Posterior cingulate gyrus (tissue), 11 donors: ENCODE data around the gene FMO5.
A peak's percentile ranks its signal among the peaks of the same experiment; 100 is the strongest.
"Not testable (repeated sequence)": the region's sequence is repeated elsewhere in the genome, so short reads cannot be mapped to it uniquely, and the experiment has no call there.

Experiments
- DNase-seq, 10 donors: peaks; one replicate each; pipeline versions ENCODE4 v3.0.0 to v3.0.0-alpha.2; 2020 to 2021; ENCODE audit warnings: mixed read lengths in 3 of 10
- intact Hi-C: fragments of 100-400 bp; cut with DNase I; formaldehyde crosslinking; loops from one replicate; pipeline ENCODE4 v1.15.1; 2023

FMO5 gene

GRCh38 chr1:147210987-147211386 lies 14.2 kb downstream of the FMO5 start:
- intact Hi-C loops, result no loop called here
- DNase-seq, result no peak

DNA sequence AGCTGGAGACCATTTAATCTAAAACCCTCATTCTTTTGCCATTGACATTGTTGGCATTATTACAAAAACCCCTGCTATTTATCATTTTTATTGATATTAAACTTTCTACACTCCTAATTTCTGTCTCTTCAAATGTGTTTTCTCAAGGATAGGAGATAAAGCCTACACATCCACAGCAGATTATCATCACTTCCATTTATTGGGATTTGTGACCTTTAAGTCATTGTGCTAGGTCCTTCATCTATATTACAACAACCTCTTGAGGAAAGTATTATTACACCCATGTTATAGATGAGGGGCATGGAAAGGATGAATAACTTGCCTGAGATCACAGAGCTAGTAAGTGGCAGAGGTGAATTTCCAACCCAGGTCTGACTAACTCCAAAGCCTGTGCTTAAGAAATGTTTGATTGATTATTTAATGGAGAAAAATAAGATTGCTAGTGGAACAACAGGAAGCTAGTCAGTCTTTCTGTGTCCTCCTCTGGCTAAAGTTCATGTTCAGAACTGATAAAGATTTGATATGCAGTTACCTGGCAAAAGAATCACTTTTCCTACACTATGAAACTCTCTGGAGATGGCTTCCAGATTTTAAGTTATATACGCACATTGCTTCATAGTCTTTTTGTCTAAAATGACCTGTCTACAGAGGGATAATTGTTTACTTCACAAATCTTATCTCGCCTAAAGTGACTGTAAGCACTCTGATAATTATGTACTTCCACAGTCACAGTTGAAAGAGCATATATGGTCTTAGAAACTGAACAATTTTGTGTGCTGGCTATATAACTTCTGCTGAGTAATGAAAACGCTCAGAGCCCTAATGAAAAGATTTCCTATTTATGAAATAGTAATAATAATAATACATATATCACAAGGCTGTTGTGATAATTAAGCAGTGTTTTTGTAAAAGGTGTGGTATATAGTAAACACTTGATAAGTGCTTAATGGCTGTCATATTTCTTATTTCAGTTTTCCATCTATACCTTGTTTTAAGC lies 15.0 kb downstream of the FMO5 start:
- intact Hi-C loops, result no loop called here
- DNase-seq, result no peak

DNA sequence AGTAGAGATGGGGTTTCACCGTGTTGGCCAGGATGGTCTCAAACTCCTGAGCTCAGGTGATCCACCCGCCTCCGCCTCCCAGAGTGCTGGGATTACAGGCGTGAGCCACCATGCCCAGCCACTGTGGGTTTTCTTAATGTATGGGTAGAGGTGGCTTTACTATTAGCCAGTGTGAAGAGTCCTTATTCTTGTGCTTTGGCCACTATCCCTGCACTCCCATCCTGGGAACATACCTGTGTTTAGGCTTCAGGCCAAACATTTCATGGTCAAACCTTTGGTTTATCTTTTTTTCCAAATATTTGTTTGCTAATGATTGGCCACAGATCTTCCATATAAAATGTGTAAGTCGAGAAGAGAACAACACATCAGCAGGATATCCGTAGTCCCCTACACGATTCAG lies 16.5 kb downstream of the FMO5 start:
- intact Hi-C loops, result no loop called here

GRCh38 chr1:147207192-147207591 lies 17.9 kb downstream of the FMO5 start:
- no peak for DNase-seq
- intact Hi-C loops, result no loop called here

More for the DNA sequence above, 16.5 kb downstream of the FMO5 start:
- DNase-seq, result no peak

GRCh38 chr1:147204080-147204479 lies 21.1 kb downstream of the FMO5 start:
- no peak for DNase-seq
- intact Hi-C loops, result no loop called here

- no peak for DNase-seq
- intact Hi-C loops, result no loop called here
Observed at GRCh38 chr1:147202576-147202975, 22.6 kb downstream of the FMO5 start.

DNA sequence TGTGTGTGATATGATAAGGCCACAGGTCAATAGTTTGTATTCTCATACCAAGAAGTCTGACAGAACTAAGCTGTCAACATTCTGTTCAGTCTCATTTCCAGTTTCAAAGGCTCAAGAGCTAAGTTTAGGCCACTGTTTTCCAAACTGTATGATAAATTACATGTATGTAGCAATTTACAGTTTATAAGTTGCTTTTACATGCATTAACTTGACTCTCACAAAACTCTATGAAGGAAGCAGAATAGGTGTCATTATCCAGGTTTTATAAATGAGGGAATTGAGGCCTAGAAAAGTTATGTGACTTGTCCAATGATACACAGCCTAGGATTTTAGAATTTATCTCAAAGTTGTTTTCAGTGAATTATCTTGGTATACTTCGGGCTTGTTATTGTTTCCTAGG lies 23.4 kb downstream of the FMO5 start:
- DNase-seq, result no peak

DNA sequence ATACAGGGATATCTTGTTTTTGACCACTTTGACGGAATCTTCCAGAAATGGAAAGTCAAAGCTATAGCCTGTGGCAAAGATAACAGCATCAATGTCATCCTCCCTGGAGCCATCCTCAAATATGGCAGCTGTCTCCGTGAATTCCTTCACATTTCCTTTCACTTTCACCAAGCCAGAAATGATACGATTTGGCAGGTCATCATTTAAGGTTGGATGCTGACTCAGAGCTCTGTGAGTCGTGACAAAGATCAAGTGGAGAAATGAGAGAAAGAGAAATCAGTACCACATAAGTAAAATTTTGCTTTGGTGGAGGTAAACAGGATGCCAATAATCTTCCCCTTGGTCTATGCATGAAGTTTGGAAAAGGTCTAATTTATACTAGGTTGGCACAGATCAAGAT lies 23.9 kb downstream of the FMO5 start:
- no peak for DNase-seq
- intact Hi-C loops, result no loop called here

More for the DNA sequence above, 23.4 kb downstream of the FMO5 start:
- intact Hi-C loops, result no loop called here

DNA sequence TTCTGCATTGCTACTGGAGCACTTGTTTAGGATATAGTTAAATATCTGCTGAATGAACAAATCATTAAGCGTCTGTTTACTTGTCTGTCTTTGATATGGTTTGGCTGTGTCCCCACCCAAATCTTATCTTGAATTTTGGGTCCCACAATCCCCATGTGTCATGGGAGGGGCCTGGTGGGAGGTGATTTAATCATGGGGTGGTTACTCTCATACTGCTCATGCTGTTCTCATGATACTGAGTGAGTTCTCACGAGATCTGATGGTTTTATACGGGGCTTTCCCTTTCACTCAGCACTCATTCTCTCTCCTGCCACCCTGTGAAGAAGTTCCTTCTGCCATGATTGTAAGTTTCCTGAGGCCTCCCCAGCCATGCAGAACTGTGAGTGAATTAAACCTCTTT lies 27.8 kb downstream of the FMO5 start:
- intact Hi-C loops, DNase-seq: not testable (repeated sequence)

DNA sequence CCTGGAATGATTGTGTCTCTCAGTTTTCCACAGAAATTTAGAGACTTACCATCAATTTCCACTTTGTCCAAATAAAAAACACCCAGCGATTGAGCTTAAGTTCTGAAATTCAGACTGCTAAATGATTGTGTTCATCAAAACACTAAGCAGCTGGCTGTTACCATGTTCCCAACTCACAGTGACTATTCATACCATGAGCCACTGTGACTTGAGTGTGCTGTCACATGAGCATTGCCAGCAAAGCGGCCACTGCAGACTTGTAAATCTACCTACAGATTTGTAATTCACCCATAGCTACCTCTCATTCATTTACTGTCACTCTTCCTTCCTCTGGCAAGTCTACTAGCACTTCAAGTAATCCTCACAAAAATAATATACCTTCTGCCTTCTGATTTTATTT lies 35.6 kb downstream of the FMO5 start:
- intact Hi-C loops, result no loop called here
- peak in 1 of 10 donors; percentile 68 for DNase-seq

GRCh38 chr1:147185432-147185831 lies 39.7 kb downstream of the FMO5 start:
- intact Hi-C loops, result no loop called here
- DNase-seq, result no peak

DNA sequence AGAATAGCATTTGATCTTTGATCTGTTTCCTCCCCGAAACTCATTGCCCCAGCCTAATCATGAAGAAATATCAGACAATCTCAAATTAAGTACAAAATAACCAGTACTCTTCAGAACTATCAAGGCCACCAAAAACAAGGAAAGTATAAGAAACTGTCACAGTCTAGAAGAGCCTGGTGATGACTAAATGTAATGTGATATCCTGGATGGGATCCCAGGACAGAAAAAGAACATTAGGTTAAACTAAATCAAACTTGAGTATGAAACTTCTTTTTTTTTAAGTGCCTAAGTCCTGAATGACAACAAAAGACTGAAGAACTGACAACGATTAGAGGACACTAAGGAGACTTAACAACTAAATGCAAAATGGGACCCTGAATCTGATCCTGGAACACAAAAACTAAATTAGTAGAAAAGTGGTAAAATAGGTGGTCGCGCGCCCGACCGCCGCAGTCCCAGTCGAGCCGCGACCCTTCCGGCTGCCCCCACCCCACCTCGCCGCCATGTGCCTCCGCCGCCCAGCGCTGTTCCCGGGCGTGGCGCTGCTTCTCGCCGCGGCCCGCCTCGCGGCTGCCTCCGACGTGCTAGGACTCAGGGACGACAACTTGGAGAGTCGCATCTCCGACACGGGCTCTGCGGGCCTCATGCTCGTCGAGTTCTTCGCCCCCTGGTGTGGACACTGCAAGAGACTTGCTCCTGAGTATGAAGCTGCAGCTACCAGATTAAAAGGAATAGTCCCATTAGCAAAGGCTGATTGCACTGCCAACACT lies 47.3 kb downstream of the FMO5 start:
- intact Hi-C loops, result no loop called here
- peak in 2 of 10 donors; percentile 5 to 78 for DNase-seq

DNA sequence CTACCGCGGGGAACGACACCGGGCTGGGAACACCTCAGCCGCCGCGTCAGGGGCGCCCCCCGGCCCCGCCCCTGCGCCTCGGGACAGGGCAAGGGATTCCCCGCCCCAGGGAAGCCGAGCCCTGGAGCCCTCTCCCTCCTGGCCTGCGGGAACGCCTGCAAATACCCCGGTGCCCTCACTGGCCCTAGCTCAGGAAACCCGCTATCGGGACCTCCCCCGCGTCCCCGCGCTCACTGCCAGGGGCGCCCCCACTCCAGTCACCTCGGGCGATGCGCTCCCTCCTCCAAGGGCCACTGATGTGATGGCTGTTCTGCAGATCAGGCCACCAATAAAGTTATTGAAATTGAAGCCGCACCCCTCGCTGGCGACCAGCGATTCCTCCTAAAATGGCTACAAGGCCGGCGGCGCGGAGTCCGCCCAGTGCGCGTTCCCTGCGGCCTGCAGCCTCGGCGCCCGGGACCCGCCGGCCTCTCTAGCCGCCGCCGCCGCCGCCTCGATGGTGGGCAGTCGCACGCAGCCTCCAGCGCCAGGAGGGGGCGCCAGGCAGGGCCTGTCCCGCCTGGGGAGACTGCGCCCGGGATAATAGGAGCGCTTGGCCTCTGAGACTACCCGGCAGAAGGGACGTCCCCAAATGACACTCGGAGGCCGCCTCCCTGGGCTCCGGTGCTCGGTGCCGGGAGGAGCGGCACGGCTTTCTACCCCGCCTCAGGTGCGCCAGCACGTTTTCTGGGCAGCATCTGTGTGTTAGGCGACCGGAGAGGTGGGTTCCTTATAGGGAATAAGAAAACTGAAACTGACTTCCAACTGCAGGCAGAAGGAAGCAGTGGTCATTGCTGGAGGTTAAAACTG lies 52.7 kb downstream of the FMO5 start, which contains the start of gene PRKAB2:
TSS of gene PRKAB2 (minus strand) at position 303 of the 849 bp plus-strand sequence. CDS start 326 bp downstream, outside the sequence.
- intact Hi-C loops, result loop anchor here (1.0 kb wide), 1 partner anchor 70 kb away; the partner anchor contains the start of gene CHD1L
- DNase-seq, result peak; percentile 90 to 99 (median 96)

- peak in 1 of 10 donors; percentile 37 for DNase-seq
- intact Hi-C loops, result loop anchor here (1.0 kb wide), 1 partner anchor 71 kb away; the partner anchor contains the start of gene CHD1L
Observed at GRCh38 chr1:147171399-147172167, 53.6 kb downstream of the FMO5 start.

DNA sequence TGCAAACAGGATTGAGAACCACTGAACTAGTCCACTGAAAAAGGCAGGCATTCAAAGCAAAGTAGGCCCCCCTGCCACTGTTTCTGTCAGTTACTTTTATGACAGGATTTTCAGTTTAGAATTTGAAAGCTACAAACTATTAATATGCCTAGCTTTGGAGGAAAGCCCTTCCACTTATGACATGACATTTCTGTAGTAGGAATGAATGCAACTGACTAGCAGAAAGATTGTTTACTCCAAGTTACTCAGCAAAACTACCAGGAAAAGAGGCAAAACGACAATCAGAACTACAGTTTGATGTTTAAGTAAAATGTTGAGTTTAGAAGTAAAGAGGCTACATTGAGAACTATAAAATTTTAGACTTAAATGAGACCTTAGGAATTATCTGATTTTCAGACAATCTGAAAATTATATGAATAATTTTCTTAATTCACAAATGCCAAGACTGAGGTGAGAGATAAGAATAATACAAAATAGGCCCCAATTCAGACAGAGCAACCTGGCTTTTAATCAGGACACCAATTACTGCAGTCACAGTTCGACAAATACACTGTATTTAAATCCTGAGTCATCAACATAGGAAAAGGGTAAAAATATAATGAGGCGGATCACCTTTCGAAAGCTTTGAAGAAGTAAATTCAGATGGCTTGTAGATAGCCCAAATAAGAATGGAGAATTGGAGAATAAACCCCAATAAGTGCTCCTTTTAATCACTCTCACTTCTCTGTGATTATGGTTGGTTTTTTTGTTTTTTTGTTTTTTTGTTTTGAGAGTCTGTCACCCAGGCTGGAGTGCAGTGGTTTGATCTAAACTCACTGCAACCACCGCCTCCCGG lies 55.1 kb downstream of the FMO5 start:
- DNase-seq, result no peak
- intact Hi-C loops, result no loop called here

GRCh38 chr1:147169171-147169570 lies 56.0 kb downstream of the FMO5 start:
- no peak for DNase-seq
- intact Hi-C loops, result no loop called here

- intact Hi-C loops, result no loop called here
- DNase-seq, result no peak
Observed at GRCh38 chr1:147168626-147169058, 56.5 kb downstream of the FMO5 start.

GRCh38 chr1:147167365-147167764 lies 57.8 kb downstream of the FMO5 start:
- intact Hi-C loops, result no loop called here
- DNase-seq, result no peak
